Stimulated activated CD4-positive, alpha-beta T cell treated with anti-CD3 and anti-CD28 coated beads, Interleukin-15, amount 100 ng/mL, for 24 hours (primary cell): ENCODE results near the gene FAM118A.
"Not testable (repeated sequence)": the region's sequence is repeated elsewhere in the genome, so short reads cannot be mapped to it uniquely, and the experiment has no call there.

Experiments
- DNase-seq: peaks from one replicate; pipeline ENCODE4 v3.0.0-alpha.2; 2020

FAM118A gene

DNA sequence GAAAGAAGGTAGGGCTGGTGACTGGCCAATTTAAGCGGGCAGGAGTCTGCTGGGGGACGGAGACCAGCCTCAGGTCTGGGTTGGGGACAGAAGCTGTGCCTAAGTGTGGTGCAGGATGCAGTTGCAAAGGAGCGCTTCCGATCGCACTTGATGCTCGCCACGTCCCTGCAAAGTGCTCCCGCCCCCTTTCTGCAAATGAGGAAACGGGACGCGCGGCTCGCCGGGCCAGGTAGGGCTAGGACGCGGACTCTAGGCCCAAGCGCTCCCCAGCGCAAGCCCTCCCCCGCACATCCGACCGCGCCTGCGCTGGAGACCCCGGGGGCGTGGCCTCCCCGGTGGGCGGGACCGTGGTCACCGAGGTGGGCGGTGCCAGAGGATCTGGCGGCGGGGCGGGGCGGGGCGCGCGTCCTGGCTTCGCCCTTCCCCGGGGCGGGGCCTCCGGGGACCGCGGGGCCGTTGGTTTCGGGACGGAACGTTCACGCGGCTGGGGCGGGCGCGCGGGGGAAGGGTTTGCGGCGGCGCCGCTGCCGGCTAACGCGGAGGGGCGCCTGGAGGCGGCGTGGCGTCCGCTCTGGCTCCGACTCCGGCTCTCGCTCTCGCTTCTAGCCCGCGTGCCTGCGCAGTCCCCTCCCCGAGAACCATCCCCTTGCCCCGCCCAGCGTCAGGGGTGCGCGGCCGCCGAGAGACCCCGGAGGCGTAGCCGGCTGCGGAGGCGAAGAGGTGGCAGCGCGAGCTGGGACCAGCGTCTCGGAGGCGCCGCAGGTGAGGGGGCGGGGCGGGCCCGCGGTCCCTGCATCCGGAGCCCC is at the start of gene FAM118A:
Gene FAM118A (plus strand): TSS at position 513 of the 806 bp plus-strand sequence. CDS start 12,446 bp downstream, outside the sequence.
- peak; percentile 92 for DNase-seq

DNA sequence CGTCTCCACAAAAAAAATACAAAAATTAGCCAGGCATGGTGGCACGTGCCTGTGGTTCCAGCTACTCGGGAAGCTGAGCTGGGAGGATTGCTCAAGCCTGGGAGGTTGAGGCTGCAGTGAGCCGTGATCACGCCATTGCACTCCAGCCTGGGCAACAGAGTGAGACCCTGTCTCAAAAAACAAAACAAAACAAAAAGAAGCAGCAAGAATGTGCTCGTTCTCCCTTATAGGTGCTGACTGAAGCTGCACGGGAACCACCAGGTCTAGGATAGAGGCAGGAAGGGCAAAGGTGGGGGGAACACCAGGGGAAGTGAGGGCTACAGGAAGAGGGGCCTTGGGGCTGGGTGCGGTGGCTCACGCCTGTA is 49.4 kb upstream of the FAM118A start:
- DNase-seq, result not testable (repeated sequence)

- no peak for DNase-seq
Observed at GRCh38 chr22:45261407-45262088, 48.2 kb upstream of the FAM118A start.

- DNase-seq, result no peak
Observed at GRCh38 chr22:45262195-45262930, 47.4 kb upstream of the FAM118A start.

DNA sequence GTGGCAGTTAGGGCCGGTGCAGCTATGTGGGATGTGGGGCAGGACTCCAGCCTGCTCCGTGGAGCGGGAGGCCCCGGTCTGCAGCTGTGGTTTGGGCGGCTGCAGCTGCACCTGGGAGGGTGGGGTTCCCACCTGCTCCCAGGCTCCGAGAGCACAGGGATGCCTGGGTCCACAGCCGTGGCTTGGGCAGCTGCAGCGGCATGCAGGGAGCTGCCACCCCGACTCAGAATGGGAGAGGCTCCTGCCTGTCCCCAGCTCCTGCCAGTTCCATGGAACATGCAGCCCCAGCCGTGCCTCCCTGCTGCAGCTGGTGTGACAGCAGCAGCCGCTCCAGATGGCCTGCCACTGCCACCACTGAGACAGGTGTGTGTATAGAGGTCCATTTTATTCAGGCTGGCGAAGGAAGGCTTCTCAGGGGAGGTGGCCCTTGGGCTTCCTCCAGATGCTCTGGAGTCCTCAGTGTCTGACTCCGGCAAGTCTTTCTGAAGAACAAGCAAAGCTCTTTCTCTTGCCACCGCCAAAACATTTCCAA is 46.7 kb upstream of the FAM118A start:
- no peak for DNase-seq

- no peak for DNase-seq
Observed at GRCh38 chr22:45263463-45264269, 46.1 kb upstream of the FAM118A start.

- DNase-seq, result no peak
Observed at GRCh38 chr22:45265535-45265934, 44.2 kb upstream of the FAM118A start.

- DNase-seq, result no peak
Observed at GRCh38 chr22:45268167-45268957, 41.4 kb upstream of the FAM118A start.

- DNase-seq, result peak; percentile 84
Observed at GRCh38 chr22:45268958-45269844, 40.5 kb upstream of the FAM118A start.

- no peak for DNase-seq
Observed at GRCh38 chr22:45270095-45271020, 39.4 kb upstream of the FAM118A start.

- no peak for DNase-seq
Observed at GRCh38 chr22:45271667-45272201, 38.0 kb upstream of the FAM118A start.

DNA sequence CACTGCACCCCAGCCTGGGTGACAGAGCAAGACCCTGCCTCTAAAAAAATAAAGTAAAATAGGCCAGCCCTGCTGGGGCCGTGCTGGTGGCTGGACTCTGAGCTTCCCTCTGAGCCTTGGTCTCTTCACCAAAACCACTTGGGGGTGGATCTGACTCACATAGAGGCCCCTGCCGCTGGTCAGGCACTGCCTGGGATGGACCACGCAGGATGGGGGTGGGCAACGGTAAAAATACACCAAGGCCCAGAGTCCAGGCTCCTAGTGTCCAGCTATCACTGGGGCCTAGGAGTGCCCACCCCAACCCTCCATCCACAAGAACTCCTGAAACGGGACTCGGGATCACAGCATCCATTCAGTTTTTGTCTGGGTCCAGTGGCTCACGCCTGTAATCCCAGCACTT is 37.2 kb upstream of the FAM118A start:
- no peak for DNase-seq

DNA sequence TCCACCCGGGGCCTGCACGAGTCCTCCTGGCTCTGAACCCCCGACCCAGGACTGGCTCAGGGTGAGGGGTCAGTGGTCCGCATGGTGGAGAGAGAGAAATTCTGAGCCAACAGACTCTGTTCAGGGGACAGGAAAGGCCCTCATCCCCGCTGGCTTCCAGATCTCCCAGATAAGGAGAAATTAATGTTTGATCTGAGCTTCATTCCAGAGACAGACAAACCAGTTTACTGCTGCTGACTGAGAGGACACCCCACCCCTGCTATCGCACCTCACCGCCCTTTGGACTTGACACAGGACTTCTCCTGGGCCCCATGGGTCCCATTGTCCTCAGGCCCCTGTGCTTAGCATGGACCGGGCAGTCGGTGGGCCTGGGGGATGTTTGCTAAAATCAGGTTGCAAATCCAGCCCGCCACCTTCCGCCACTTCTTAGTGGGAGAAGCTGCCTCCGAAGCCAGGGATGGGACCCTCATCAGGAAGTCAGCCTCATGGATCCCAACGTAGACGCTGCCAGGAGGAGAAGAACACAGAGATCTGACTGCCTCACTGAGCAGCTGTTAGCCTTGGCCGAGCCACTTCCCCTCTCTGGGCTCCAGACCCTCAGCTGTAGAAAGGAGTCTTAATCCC is 36.2 kb upstream of the FAM118A start:
- DNase-seq, result no peak

GRCh38 chr22:45276507-45277105 is 33.1 kb upstream of the FAM118A start:
- DNase-seq, result no peak

- not testable (repeated sequence) for DNase-seq
Observed at GRCh38 chr22:45277720-45278119, 32.0 kb upstream of the FAM118A start.

DNA sequence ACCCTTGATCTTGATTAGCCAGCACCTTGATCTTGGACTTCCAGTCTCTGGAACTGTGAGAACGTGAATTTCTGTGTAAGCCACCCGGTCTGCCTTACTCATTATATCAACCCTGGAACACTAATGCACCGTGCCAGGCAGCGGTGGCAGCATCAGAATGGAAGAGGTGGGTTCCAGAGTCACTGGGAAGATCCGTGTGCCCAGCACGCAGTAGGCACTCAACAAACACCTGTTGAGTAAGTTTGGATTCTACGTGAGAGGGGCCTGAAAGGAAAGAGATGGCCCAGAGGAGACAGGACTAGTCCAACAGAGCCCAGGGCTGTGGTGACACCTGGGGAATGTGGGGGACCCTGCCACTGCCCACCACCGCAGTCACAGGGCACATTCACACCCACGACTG is 31.6 kb upstream of the FAM118A start:
- DNase-seq, result no peak

DNA sequence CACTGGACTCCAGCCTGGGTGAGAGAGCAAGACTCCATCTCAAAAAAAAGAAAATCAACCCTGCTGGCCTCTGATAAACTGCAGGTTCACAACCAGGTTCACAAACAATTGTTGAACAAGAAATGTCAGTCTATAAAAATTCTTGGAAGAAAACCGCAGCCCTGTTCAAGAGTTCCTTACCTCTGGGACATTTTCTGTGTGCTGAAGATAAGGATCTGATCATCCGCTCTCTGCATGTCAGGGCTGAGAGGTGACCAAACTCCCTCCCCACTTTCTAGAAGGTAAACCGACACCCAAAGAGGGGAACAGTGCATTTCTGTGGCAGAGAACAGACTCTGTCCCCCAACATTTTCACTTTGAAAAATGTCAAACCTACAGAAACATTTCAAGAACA is 29.1 kb upstream of the FAM118A start:
- no peak for DNase-seq

- DNase-seq, result no peak
Observed at GRCh38 chr22:45281010-45281409, 28.7 kb upstream of the FAM118A start.
